Measurements from ENCODE around the gene TBC1D23. TPM values are rescaled to one million over a fixed set of nuclear protein-coding genes. Genes with fewer than 3 reads are reported as not detected.
A peak's percentile ranks its signal among the peaks of the same experiment; 100 is the strongest.
"Not testable (repeated sequence)": the region's sequence is repeated elsewhere in the genome, so short reads cannot be mapped to it uniquely, and the experiment has no call there.

Gene TBC1D23
- polyA plus RNA-seq, 3 donors from 2014 or later, result 13.7 to 23.4 (median 14.0) TPM

DNA sequence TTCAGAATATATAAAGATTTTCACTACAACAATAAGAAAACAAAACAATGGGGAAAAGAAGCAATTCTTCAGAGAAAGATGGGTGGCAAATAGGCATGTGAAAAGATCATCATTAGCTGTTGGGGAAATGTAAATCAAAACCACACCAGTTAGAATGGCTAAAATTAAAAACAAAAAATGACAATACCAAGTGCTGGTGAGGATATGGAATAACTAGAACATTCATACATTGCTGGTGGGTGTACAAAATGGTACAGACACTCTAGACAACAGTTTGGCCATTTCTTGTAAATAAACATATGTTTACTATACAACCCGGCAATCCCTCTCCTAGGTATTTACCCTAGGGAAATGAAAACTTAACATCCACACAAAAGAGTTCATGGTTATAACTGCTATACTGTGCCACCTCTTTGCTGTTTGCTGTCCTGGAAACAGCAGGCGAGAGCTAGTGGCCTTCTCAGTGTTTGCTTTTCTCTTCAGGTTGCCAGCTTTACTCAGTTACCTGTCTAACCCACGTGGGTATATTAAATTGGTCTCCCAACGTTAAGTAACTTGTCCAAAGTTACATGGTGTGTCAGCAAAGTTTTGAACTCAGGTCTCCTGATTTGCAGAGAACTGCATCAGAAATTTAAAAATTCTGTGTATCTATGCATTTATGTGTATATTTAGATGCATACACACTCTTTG lies 69.2 kb downstream of the TBC1D23 start:
- no peak overlapping the region for H3K4me3 Mint-ChIP-seq

DNA sequence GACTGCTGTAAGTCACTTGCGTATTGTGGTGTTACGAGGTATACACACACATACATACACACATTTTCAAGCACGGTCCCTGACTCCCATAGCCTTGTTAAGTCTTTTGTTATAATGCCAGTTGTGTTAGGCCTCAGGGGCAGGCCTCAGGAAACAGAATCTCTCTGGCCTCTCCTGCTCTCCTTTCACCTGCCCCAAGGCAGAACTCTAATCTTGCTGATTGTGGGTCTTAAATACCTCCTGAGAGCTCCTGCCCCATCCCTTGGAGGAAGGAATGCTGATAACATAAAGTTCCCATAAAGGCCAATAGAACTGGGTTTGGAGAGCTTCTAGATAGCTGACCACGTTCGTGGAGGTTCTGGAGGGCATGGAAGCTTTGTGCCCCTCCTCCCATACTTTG lies 69.9 kb downstream of the TBC1D23 start:
- Mint-ChIP-seq H3K4me3 (no peak overlapping the region), H3K4me1 (peaks cover 16 to 22% of the 10 kb centered on the region in 2 donors), H3K27me3 (ENCODE audit: low read depth in 3 of 3) (peaks cover 6 to 9% (median 6%) of the 10 kb centered on the region in 3 donors), H3K9me3 (peaks cover 0 to 2% (median 0%) of the 10 kb centered on the region in 6 donors), H3K36me3 (peaks cover 12 to 18% (median 12%) of the 10 kb centered on the region in 3 donors), H3K27ac (no peak overlapping the region)
- DNase-seq, result no peak

More for the DNA sequence above, 69.2 kb downstream of the TBC1D23 start:
- H3K27ac Mint-ChIP-seq, result no peak overlapping the region
- peaks cover 0 to 2% (median 0%) of the 10 kb centered on the region in 6 donors for H3K9me3 Mint-ChIP-seq
- DNase-seq, result no peak
- peaks cover 9 to 15% of the 10 kb centered on the region in 2 donors for H3K4me1 Mint-ChIP-seq
- peaks cover 2 to 6% (median 5%) of the 10 kb centered on the region in 3 donors for H3K27me3 Mint-ChIP-seq (ENCODE audit: low read depth in 3 of 3)
- peaks cover 12 to 19% (median 14%) of the 10 kb centered on the region in 3 donors for H3K36me3 Mint-ChIP-seq

DNA sequence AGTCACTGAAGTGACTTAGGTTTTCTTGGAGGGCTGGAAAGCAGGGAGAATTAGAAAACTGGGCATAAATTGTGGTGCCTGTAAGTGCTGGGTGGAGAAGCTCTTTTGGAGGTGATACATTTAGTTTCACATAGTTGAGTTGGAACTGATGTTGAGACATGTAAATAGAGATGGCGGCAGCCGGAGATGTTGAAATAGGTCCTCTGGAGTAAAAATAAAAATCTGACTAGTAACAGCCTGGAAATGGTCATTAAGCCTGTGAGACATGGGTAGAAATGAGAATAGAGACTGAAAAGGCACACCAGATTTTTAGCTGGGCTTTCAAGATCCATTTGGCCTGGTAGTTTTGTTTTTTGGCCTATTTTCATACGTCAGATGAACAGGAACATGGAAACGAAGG lies 70.9 kb downstream of the TBC1D23 start:
- peak overlapping the region in 2 of 6 donors; percentile 5 to 35 for H3K27ac Mint-ChIP-seq
- H3K4me3 Mint-ChIP-seq, result no peak overlapping the region
- DNase-seq, result no peak
- H3K9me3 Mint-ChIP-seq, result peaks cover 0 to 2% (median 0%) of the 10 kb centered on the region in 6 donors
- peaks cover 6 to 9% (median 8%) of the 10 kb centered on the region in 3 donors for H3K27me3 Mint-ChIP-seq (ENCODE audit: low read depth in 3 of 3)
- peaks cover 21 to 28% of the 10 kb centered on the region in 2 donors for H3K4me1 Mint-ChIP-seq
- peaks cover 9 to 13% (median 11%) of the 10 kb centered on the region in 3 donors for H3K36me3 Mint-ChIP-seq

DNA sequence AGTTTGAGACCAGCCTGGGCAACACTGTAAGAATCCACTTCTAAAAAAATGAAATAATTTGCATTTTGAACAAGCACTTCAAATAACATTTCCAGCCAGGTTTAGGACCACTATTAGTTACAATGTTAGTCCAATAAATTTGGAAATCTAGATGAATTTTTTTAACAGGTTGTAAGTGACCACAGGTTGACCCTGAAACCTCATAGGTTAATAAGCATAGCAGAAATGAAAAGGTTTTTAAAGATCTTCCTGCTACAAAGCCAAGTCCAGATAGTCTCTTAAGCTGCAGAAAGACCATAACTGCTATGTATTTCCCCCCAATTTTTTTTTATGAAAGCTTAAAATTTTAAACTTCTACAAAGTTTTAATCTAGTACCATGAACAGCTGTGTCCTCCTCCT lies 72.3 kb downstream of the TBC1D23 start:
- no peak for DNase-seq
- Mint-ChIP-seq H3K27ac (peak overlapping the region in 1 of 6 donors; percentile 1), H3K4me3 (peak overlapping the region in 3 of 5 donors; percentile 23 to 83 (median 40)), H3K36me3 (no peaks in the 10 kb centered on the region), H3K9me3 (no peaks in the 10 kb centered on the region), H3K4me1 (peaks cover 21 to 28% of the 10 kb centered on the region in 2 donors), H3K27me3 (ENCODE audit: low read depth in 3 of 3) (peaks cover 6 to 8% (median 7%) of the 10 kb centered on the region in 3 donors)

DNA sequence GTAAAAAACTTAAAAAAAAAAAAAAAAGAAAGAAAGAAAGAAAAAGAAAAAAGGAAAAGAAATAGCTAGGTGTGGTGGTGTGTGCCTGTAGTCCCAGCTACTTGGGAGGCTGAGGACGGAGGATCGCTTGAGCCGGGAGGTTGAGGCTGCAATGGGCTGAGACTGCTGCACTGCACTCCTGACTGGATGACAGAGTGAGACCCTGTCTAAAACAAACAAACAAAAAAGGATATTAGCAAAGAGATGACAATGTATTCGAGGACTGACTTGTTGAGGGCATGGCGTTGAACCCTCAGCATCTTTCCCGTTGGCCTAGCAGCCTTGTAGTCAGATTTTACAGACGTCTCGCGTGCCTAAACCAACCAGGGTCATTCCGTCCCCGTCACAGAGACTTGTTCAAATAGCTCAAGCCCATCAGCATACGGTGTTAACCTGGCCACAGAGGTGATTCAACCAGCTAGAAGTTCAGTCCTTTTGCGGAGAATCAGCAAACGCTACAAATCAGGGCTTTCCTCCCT lies 73.2 kb downstream of the TBC1D23 start:
- Mint-ChIP-seq H3K4me1 (peaks cover 21 to 28% of the 10 kb centered on the region in 2 donors), H3K9me3 (no peaks in the 10 kb centered on the region), H3K4me3 (peak overlapping the region; percentile 83 to 93 (median 87)), H3K27me3 (ENCODE audit: low read depth in 3 of 3) (peaks cover 6 to 8% (median 7%) of the 10 kb centered on the region in 3 donors), H3K36me3 (peaks cover 0 to 3% (median 0%) of the 10 kb centered on the region in 3 donors), H3K27ac (peak overlapping the region; percentile 79 to 93 (median 87))
- no peak for DNase-seq

DNA sequence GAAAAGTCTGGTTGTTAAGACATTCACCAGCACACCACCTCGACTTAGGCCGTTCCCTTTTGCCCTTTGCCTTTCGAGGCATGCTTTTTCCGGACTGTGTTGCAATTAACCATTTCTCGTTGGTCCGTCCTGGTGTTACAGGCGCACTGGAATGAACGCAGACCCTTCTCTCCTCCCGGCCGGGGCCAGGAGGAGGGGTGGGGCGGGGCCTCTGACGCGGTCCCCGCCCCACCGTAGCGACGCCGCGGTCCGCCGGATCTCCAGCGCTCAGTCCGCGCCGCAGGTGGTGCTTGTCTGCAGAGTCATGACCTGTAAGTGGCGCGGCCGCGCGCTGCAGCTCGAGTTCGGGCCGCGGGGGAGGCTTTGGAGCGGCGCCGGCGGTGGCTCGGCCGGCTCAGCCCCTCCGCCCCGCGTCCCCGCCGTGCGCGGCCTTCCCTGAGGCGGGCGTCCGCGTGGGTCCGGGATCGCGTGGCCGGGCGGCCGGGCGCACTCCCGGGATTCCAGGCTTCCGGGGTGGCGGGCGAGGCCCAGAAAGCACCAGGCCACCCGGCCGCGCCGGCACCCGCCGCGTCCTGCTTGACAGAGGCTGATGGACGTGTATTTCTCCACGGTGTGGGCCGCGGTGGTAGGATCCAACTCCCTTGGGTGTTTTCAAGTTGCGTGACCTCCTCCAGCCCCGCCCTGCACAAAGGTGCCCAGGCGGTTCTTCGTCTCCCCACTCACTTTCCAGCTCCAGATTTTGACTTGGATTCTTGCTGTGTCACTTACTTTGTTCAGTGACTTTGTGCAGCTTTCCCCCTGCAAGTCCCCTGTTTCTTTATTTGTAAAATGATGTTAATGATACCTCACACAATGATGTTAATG lies 73.9 kb downstream of the TBC1D23 start, which contains the start of gene NIT2:
Gene NIT2 (plus strand): TSS at position 270 of the 864 bp plus-strand sequence. CDS start 35 bp downstream, at position 305.
- H3K36me3 Mint-ChIP-seq, result peaks cover 0 to 8% (median 0%) of the 10 kb centered on the region in 3 donors
- DNase-seq, result peak; percentile 75 to 80 (median 79)
- H3K9me3 Mint-ChIP-seq, result no peaks in the 10 kb centered on the region
- peaks cover 21 to 28% of the 10 kb centered on the region in 2 donors for H3K4me1 Mint-ChIP-seq
- H3K27me3 Mint-ChIP-seq (ENCODE audit: low read depth in 3 of 3), result peaks cover 6 to 8% (median 7%) of the 10 kb centered on the region in 3 donors
- peak within 1 kb of the TSS; percentile 89 to 95 (median 93) for H3K4me3 Mint-ChIP-seq
- peak within 1 kb of the TSS; percentile 83 to 93 (median 92) for H3K27ac Mint-ChIP-seq

DNA sequence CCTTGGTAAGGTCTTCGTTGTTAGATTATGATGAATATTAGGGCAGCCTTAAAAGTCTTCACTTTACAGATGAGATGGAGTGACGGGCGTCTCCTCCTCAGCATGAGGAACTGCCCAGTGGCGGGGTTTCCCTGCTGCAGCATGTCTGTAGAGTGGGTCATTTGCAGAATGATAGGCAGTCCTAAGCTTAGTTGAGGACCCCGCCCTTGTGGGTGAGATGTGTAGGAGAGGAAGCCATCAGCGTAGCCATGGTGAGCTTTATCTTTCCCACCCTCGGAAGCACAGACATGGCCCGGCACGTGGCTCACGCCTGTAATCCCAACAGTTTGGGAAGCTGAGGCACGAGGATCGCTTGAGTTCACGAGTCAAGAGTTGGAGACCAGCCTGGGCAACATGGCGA lies 74.6 kb downstream of the TBC1D23 start:
- Mint-ChIP-seq H3K4me1 (peaks cover 21 to 28% of the 10 kb centered on the region in 2 donors), H3K9me3 (no peaks in the 10 kb centered on the region), H3K4me3 (peak overlapping the region; percentile 89 to 95 (median 93)), H3K27me3 (ENCODE audit: low read depth in 3 of 3) (peaks cover 6 to 8% (median 7%) of the 10 kb centered on the region in 3 donors), H3K27ac (peak overlapping the region; percentile 83 to 93 (median 90)), H3K36me3 (peaks cover under 1 to 8% (median under 1%) of the 10 kb centered on the region in 3 donors)
- DNase-seq, result peak in 2 of 3 donors; percentile 12

DNA sequence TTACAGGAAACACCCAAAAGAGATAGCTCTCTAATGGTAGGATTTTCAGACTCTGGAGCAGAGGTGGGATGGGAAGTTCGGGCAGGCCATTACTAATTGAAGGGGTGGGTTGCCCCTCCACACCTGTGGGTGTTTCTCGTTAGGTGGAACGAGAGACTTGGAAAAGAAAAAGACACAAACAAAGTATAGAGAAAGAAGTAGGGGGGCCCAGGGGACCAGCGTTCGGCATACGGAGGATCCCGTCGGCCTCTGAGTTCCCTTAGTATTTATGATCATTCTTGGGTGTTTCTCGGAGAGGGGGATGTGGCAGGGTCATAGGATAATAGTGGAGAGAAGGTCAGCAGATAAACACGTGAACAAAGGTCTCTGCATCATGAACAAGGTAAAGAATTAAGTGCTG lies 75.4 kb downstream of the TBC1D23 start:
- Mint-ChIP-seq H3K4me1 (peaks cover 21 to 28% of the 10 kb centered on the region in 2 donors), H3K27ac (peak overlapping the region in 3 of 6 donors; percentile 89 to 93 (median 93)), H3K36me3 (peaks cover 7 to 15% (median 7%) of the 10 kb centered on the region in 3 donors), H3K4me3 (peak overlapping the region in 2 of 5 donors; percentile 93 to 95)
- H3K27me3 Mint-ChIP-seq (ENCODE audit: low read depth in 3 of 3); DNase-seq; H3K9me3 Mint-ChIP-seq: not testable (repeated sequence)

DNA sequence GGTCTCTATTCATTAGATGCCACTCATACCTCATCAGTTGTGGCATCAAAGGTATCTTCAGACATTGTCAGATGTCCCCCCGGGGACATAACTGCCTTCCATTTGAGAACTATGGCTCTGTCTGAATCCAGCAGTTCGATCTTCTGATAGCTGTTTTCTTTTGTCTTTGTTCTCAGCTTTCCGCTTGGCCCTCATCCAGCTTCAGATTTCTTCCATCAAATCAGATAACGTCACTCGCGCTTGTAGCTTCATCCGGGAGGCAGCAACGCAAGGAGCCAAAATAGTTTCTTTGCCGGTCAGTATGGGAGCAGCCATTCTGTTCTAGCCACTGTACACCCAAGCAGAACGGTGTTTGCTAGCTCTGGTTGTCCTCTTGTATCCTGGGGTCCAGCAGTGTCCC lies 78.1 kb downstream of the TBC1D23 start:
- Mint-ChIP-seq H3K27ac (peak overlapping the region in 1 of 6 donors; percentile 1), H3K36me3 (peaks cover 20 to 34% (median 28%) of the 10 kb centered on the region in 3 donors), H3K4me1 (peaks cover 18 to 20% of the 10 kb centered on the region in 2 donors), H3K9me3 (peaks cover 0 to 2% (median 0%) of the 10 kb centered on the region in 6 donors), H3K4me3 (no peak overlapping the region), H3K27me3 (ENCODE audit: low read depth in 3 of 3) (peaks cover 5 to 7% (median 6%) of the 10 kb centered on the region in 3 donors)
- no peak for DNase-seq

DNA sequence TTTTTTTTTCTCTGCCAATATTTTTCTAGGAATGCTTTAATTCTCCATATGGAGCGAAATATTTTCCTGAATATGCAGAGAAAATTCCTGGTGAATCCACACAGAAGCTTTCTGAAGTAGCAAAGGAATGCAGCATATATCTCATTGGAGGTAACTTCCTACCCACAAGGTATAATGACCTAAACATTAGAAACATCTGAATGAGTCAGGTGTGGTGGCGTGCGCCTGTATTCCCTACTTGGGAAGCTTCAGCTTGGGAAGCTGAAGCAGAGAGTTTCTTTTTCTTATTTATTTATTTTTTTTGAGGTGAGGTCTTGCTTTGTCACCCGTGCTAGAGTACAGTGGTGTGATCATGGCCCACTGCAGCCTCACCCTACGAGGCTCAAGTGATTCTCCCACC lies 79.0 kb downstream of the TBC1D23 start:
- Mint-ChIP-seq H3K27ac (no peak overlapping the region), H3K9me3 (peaks cover 0 to 2% (median 0%) of the 10 kb centered on the region in 6 donors)

DNA sequence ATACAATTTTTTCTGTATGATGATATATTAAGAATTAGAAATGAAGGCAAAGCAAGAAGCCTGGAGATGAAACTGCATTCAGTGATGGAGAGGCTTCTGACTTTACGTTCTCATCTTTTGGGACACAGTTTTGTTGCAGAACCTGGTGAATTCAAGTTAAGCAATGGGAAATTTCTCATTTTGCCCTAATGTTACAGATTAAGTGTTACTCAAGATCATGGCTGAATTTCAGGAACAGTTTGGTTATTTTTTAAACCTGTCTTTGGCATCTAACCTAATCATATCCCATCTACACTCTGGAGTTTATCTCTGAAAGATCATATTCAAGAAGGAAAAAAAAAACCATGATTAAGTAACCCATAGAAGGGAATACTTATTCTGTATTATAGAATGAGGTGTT lies 79.7 kb downstream of the TBC1D23 start:
- Mint-ChIP-seq H3K4me3 (no peak overlapping the region), H3K9me3 (peaks cover 0 to 2% (median 0%) of the 10 kb centered on the region in 6 donors), H3K4me1 (peaks cover 6 to 7% of the 10 kb centered on the region in 2 donors)

More for the DNA sequence above, 79.0 kb downstream of the TBC1D23 start:
- DNase-seq, result no peak
- H3K4me1 Mint-ChIP-seq, result peaks cover 12 to 14% of the 10 kb centered on the region in 2 donors
- no peak overlapping the region for H3K4me3 Mint-ChIP-seq
- H3K36me3 Mint-ChIP-seq, result peaks cover 26 to 41% (median 34%) of the 10 kb centered on the region in 3 donors
- peaks cover 2 to 6% (median 5%) of the 10 kb centered on the region in 3 donors for H3K27me3 Mint-ChIP-seq (ENCODE audit: low read depth in 3 of 3)

DNA sequence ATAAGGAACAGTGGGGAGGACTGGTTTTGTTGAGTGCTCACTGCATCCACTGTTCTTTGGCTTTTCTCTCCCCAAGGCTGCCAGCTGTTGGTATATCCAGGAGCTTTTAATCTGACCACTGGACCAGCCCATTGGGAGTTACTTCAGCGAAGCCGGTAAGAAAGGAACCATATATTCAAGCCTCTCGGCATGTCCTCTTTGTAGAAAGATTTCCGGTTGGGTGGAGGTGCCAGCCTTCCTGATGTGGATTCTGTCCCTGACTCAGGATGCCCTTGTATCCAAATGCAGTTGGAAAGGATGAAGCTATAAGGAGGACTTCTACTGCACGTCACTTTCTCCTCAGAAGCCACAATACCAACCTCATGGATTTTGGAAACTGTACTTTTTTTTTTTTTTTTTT lies 87.9 kb downstream of the TBC1D23 start:
- no peak for DNase-seq
- H3K4me1 Mint-ChIP-seq, result no peaks in the 10 kb centered on the region
- H3K36me3 Mint-ChIP-seq, result peaks cover 48 to 59% (median 53%) of the 10 kb centered on the region in 3 donors
- H3K27ac Mint-ChIP-seq, result peak overlapping the region in 1 of 6 donors; percentile 7
- H3K4me3 Mint-ChIP-seq, result no peak overlapping the region
- H3K27me3 Mint-ChIP-seq (ENCODE audit: low read depth in 3 of 3), result no peaks in the 10 kb centered on the region
- H3K9me3 Mint-ChIP-seq, result no peaks in the 10 kb centered on the region

More for the DNA sequence above, 79.7 kb downstream of the TBC1D23 start:
- DNase-seq, result no peak
- peaks cover 30 to 45% (median 38%) of the 10 kb centered on the region in 3 donors for H3K36me3 Mint-ChIP-seq
- H3K27me3 Mint-ChIP-seq (ENCODE audit: low read depth in 3 of 3), result peaks cover 0 to 2% (median 2%) of the 10 kb centered on the region in 3 donors
- H3K27ac Mint-ChIP-seq, result no peak overlapping the region

DNA sequence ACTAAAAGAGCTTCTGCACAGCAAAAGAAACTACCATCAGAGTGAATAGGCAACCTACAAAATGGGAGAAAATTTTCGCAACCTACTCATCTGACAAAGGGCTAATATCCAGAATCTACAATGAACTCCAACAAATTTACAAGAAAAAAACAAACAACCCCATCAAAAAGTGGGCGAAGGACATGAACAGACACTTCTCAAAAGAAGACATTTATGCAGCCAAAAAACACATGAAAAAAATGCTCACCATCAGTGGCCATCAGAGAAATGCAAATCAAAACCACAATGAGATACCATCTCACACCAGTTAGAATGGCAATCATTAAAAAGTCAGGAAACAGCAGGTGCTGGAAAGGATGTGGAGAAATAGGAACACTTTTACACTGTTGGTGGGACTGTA lies 91.0 kb downstream of the TBC1D23 start:
- H3K27ac Mint-ChIP-seq; H3K4me3 Mint-ChIP-seq; DNase-seq; H3K4me1 Mint-ChIP-seq; H3K9me3 Mint-ChIP-seq; H3K27me3 Mint-ChIP-seq (ENCODE audit: low read depth in 3 of 3): not testable (repeated sequence)
- H3K36me3 Mint-ChIP-seq, result peaks cover 37 to 46% (median 42%) of the 10 kb centered on the region in 3 donors

Data from immature natural killer cell (primary cell).